Stimulated activated CD4-positive, alpha-beta T cell treated with anti-CD3 and anti-CD28 coated beads, TNF-alpha, amount 100 ng/mL, for 48 hours (primary cell): Measurements from ENCODE around the gene PCDHGB6.
"Not testable (repeated sequence)": the region's sequence is repeated elsewhere in the genome, so short reads cannot be mapped to it uniquely, and the experiment has no call there.

Experiments used
- DNase-seq, 3 donors: peaks; one replicate each; pipeline ENCODE4 v3.0.0-alpha.2; 2020; ENCODE audit warnings: low read depth in 3 of 3

PCDHGB6 gene

GRCh38 chr5:141407790-141408505 is at the start of gene PCDHGB6:
TSS of gene PCDHGB6 (plus strand) at chr5:141408021. CDS start at chr5:141408203, 182 bp downstream.
- not testable (repeated sequence) for DNase-seq

GRCh38 chr5:141359790-141360426 is 47.9 kb upstream of the PCDHGB6 start, which contains the start of gene PCDHGB2:
TSS of gene PCDHGB2 (plus strand) at chr5:141359994. CDS start at chr5:141360136, 142 bp downstream.
- no peak for DNase-seq

GRCh38 chr5:141360685-141361084 is 47.1 kb upstream of the PCDHGB6 start:
- DNase-seq = no peak

GRCh38 chr5:141362719-141363118 is 45.1 kb upstream of the PCDHGB6 start:
- no peak for DNase-seq

- DNase-seq = no peak
These were observed 43.7 kb upstream of the PCDHGB6 start, which contains the start of gene PCDHGA5 for GRCh38 chr5:141363952-141364660. TSS of gene PCDHGA5 (plus strand) at chr5:141364162. CDS start at chr5:141364331, 169 bp downstream.

GRCh38 chr5:141366016-141366896 is 41.6 kb upstream of the PCDHGB6 start:
- DNase-seq = no peak

GRCh38 chr5:141369994-141370848 is 37.6 kb upstream of the PCDHGB6 start, which contains the start of gene PCDHGB3:
TSS of gene PCDHGB3 (plus strand) at chr5:141370242. CDS start at chr5:141370395, 153 bp downstream.
- no peak for DNase-seq

- DNase-seq = no peak
These were observed 36.0 kb upstream of the PCDHGB6 start for GRCh38 chr5:141371572-141372475.

- DNase-seq = no peak
These were observed 34.0 kb upstream of the PCDHGB6 start, which contains the start of gene PCDHGA6 for GRCh38 chr5:141373673-141374317. TSS of gene PCDHGA6 (plus strand) at chr5:141373891. CDS start at chr5:141374084, 193 bp downstream.

- DNase-seq = no peak
These were observed 33.2 kb upstream of the PCDHGB6 start for GRCh38 chr5:141374627-141375026.

GRCh38 chr5:141375444-141376155 is 32.2 kb upstream of the PCDHGB6 start:
- DNase-seq = not testable (repeated sequence)

- DNase-seq = no peak
These were observed 25.1 kb upstream of the PCDHGB6 start, which contains the start of gene PCDHGA7 for GRCh38 chr5:141382469-141383294. TSS of gene PCDHGA7 (plus strand) at chr5:141382742. CDS start at chr5:141382900, 158 bp downstream.

GRCh38 chr5:141383345-141383744 is 24.5 kb upstream of the PCDHGB6 start:
- DNase-seq = no peak

GRCh38 chr5:141384471-141385267 is 23.2 kb upstream of the PCDHGB6 start:
- no peak for DNase-seq

GRCh38 chr5:141387557-141388311 is 20.1 kb upstream of the PCDHGB6 start, which contains the start of gene PCDHGB4:
TSS of gene PCDHGB4 (plus strand) at chr5:141387698. CDS start at chr5:141387885, 187 bp downstream.
- not testable (repeated sequence) for DNase-seq
